Stimulated activated CD8-positive, alpha-beta memory T cell treated with anti-CD3 and anti-CD28 coated beads, Interleukin-4, amount 100 ng/mL, for 4 hours (primary cell): ENCODE results near the gene FASTK.
"Not testable (repeated sequence)": the region's sequence is repeated elsewhere in the genome, so short reads cannot be mapped to it uniquely, and the experiment has no call there.

Experiments used
- DNase-seq, 2 donors: peaks; one replicate each; pipeline ENCODE4 v3.0.0-alpha.2; 2020; ENCODE audit warnings: low read depth in 2 of 2, low spot score in 1 of 2

The FASTK gene

DNA sequence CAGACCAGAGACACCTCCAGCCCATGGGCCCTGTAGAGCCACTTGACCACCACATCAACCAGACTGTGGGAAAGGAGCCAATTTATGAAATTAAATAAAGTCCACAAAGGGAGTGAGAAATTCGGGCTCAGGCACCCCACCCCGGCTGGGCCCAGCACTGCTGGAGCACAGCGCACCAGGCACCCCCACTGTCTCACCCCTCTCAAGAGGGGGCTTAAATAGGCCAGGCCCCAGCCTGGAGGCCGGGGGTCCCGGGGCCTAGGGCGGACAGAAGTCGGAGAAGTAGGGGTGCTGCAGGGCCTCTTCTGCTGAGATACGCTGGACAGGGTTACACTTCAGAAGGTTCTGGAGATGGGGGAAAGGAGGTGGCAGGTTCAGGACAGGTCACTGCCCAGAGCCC is 26.9 kb downstream of the FASTK start:
- no peak for DNase-seq

DNA sequence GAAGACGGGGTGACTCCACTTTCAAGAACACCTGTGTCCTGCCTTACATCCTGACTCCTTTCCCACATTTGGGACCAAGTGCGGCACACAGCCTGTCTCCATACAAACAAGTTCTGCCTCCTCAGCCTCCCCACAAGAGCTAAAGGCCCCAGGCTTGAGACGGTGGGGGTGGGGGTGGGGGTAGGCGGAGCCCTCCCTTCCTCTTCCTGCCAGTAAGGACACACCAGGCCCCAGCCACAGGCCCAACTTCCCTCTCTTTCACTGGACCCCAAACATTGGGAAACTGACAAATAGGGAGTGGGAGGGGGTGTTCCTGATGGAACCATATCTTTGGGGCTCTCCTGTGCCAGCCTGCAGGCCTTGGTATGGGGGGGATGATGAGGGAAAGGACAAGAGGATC is 27.5 kb downstream of the FASTK start:
- DNase-seq, result no peak

DNA sequence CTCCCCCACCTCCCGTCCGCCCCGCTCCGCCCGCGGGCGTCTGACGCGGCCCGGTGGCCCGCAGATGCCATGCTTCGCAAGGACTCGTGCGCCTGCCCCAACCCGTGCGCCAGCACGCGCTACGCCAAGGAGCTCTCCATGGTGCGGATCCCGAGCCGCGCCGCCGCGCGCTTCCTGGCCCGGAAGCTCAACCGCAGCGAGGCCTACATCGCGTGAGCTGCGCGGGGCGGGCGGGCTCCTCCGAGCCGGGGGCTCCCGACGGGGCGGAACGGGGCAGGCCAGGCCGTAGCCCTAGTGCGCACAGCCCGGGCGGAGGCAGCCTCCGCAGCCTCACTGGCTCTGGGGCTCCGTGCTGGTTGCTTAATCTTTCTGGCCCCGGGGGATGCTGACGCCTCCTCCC is 29.5 kb downstream of the FASTK start:
- no peak for DNase-seq

DNA sequence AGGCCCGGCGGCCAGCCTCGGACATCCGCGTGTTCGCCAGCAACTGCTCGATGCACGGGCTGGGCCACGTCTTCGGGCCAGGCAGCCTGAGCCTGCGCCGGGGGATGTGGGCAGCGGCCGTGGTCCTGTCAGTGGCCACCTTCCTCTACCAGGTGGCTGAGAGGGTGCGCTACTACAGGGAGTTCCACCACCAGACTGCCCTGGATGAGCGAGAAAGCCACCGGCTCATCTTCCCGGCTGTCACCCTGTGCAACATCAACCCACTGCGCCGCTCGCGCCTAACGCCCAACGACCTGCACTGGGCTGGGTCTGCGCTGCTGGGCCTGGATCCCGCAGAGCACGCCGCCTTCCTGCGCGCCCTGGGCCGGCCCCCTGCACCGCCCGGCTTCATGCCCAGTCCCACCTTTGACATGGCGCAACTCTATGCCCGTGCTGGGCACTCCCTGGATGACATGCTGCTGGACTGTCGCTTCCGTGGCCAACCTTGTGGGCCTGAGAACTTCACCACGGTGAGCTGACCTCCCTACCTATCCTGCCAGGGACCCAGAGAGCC is 31.6 kb downstream of the FASTK start:
- no peak for DNase-seq

DNA sequence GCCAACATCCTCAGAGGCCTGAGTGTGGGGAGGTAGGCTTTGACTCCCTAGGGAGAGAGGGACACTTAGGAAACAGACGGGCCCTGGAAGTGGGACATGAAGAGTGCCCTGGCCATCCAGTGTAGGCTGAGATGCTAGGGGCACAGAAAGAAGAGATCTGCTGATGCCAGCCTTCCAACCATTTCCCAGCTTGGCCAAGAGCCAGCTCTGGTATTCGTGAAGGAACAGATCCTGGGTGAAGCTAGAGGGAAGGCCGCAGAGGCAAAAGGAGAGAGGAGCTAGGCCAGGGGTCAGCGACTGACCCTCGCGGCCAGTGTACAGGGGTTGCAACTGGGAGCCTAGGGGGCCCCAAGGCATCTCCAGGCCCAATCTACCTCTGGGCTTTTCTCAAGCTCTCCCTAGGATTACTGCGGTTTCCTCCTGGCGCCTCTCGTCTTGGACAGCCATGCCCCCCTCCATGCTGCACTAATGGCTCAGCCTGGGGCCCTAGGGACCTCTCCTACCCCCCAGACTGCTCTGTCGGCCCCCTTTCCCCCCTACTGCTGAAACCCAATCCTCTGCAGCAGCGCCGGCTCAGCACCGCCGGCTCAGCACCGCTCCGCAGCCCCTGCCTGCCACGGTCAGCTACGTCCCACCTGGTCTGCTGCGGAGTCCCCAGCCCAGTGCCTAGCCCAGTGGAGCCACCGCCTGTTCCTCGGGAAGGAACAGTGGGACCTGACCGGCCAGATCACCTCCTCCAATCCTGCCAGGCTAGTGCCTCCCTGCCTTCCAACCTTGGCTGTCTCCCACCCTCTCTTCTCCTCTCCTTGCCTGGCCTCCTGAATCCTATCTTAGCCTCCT is 32.4 kb downstream of the FASTK start, which contains the start of gene ASIC3:
Gene ASIC3, plus strand, starts transcription at position 556 of the 840 bp plus-strand sequence. CDS start 355 bp downstream, outside the sequence.
- DNase-seq, result no peak

DNA sequence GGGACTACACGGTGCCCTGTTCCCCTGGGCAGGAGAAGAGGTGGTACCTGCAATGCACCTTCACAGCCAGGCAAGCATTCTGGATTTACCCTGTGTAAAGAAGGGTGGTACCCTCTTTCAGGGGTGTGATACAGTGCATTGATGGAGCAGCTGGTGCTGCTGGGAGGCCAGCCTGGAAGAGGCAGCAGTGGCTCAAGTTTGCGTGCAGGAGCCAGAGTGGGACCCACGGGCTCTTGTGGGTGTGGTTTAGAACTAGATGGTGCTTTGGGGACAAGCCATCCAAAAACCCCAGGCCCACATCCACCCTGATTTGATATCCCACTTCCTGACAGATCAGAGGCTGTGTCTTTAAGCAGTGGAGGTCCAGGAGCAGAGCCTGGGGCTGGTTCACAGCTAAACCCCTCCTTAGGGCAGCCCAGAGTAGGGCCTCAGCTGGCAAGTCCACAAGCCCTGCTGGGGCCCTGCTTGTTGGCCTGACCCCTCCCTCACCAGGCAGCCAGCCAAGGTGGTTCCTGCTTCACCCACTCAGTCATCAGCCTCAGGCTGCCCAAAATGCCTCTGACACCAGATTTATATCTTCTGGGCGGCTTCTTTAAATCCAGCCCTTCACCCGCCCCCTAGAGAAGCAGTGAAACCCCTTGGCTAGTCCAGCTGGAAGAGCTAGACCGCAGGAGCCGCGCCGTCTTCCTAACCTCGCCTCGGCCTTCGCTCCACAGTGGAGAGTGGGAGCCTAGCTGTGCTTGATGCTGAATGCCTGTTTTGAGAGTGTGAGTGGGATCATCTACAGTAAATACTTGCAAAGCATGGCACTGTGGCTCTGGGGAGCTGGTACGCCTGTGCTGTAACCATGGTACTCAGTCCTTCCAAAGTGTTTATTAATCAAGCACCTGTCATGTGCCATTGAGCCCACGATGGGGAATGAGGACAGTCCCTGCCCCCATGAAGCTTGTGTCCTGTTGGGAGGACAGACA is 33.7 kb downstream of the FASTK start:
- DNase-seq, result no peak

DNA sequence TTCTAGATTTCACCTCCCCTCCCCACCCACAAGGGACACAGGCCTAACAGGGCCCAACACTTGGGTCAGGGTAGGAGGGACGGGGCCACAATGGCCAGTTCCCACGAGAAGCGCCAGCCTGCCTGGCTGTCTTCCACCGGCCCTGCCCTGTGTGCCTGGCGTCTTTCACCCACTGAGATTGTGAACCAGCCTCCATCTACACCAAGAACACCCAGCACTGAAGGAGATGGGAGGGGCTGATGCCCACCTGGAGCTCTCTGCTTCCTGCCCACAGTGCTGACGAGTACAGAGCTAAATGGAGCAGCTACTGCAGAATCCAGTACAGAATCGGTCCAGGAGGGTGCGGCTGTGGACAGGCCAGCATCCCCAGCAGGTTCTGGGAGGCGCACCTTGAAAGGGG is 34.6 kb downstream of the FASTK start:
- DNase-seq, result no peak

DNA sequence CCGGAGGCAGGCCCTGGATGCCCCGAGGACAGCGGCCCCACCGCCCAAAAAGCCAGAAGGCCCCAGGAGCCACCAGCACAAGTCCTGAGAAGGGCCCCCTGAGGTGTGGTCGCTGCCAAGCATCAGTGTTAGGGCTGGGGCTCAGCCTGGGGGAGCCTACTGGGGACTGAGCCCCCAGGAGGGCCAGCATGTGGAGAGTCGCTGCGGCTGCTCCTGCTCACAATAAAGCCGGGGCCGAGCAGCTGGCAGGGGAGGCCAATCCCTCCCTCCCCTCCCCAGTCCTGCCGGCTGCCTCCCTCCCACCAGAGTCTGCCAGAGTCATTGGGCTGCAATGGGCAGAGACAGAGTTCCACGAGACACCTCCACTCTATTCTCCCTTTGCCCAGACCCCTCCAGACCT is 35.3 kb downstream of the FASTK start:
- DNase-seq, result no peak

DNA sequence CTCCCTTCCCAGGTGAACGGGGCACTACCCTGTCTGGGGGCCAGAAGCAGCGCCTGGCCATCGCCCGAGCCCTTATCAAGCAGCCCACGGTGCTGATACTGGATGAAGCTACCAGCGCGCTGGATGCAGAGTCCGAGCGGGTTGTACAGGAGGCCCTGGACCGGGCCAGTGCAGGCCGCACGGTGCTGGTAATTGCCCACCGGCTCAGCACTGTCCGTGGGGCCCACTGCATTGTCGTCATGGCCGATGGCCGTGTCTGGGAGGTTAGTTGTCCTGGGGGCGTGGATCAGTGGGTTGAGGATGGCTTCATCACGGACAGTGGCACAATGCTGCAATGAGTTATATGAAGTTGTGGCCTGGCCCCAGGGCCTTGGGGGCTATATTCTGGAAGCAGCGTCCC is 36.6 kb downstream of the FASTK start:
- no peak for DNase-seq

DNA sequence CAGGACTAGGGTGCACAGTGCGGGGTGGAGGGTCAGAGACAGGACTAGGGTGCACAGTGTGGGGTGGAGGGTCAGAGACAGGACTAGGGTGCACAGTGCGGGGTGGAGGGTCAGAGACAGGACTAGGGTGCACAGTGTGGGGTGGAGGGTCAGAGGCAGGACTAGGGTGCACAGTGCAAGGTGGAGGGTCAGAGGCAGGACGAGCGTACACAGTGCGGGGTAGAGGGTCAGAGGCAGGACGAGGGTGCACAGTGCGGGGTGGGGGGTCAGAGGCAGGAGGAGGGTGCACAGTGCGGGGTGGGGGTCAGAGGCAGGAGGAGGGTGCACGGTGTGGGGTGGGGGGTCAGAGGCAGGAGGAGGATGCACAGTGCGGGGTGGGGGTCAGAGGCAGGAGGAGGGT is 37.2 kb downstream of the FASTK start:
- DNase-seq, result not testable (repeated sequence)

DNA sequence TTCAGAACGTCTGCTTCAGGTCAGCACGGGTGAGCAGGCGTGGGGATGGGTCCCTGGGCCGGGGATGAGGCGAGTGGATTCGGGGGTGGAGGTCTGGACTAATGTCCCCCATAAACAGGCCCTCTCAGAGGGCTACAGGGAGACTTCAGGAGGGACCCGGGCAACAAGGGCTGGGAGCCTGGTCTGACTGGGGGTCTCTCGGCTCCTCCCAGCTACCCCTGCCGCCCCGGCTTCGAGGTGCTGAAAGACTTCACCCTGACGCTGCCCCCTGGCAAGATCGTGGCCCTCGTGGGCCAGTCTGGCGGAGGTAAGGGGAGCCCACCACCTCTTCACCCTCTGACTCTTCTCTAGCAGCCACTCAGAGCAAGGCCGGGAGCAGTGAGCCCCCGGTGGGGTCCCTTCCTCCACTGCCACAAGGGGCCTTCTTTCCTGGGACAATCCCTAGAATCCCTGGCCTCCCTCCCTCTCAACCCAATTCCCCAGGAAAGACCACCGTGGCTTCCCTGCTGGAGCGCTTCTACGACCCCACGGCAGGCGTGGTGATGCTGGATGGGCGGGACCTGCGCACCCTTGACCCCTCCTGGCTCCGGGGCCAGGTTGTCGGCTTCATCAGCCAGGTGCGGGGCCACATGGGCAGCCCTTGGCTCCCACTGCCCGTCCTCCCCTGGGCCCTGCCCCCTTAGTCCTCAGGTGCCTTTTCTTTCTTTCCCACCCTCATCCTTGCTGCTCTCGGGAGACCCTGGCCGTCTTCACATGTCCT is 39.8 kb downstream of the FASTK start:
- no peak for DNase-seq

DNA sequence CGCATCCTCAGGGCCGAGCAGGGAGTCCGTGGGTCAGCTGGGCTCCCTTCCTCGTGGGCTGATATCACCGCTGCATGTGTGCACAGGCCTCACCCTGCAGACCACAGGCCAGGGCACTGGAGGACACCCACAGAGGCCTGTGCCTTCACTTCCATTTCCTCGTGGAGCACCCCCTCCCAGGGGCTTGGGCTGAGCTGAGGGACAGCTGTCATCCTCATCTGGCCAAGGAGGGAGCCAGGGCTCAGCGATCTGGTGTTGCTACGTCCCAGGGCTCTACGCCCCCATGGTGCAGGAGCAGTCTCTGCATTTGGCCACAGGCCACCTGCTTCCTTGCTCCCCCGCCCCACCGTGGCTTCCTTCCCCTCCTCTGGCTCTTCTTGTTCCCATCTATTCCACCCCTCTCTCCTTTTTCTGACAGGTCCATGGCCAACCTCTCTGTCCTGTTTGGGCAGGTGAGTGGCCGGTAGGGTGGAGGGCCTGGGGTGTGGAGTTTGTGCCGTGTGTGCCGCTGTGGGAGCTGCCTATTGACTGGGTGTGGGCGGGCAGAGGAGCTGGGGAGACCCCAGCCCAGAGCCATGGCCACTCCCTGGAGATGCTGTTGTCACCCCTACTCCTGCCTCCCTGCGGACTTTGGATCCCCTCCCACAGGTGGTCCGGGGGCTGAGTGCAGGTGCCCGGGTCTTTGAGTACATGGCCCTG is 40.6 kb downstream of the FASTK start:
- no peak for DNase-seq

DNA sequence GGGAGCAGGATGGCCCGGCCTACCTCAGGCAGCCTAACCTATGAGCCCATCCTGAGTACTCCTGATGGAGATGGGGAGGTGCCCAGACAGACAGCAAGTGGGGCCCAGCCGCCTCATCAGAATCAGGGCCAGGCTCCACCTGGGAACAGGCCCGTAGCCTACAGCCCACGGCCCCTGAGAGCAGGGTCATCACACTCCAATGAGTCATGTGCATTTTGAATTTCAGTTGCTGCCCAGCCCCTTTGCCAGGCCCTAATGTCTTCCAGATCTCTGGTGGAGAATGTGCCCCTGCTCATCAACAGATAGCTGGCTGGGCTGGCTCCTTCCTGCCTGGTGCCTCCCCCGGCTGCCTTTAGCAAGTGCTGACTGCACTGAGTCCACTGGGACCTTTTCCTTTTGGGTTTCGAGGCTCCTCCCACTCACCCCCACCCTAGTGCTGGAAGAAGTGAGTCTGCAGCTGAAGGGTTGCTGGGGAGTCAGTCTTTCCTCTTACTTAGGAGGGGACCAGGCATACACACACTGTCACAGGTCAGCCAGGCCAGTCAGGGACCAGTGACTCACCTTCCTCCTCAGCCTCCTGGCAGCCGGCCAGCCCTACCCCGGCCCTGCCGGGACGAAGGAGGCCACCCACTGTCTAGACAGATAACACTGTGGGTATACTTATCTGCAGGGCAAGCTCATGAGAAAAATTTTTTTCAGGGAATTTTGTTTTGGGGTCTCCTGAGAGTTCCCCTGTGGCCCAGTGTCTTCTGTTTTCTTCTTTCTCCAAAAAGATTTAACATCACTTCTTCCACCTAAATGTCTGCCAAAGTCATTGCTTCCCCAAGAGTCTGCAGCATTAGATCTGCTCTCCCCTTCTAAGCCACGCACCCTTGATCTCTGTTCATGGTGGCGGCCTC is 41.4 kb downstream of the FASTK start:
- DNase-seq, result peak in 1 of 2 donors; percentile 66

DNA sequence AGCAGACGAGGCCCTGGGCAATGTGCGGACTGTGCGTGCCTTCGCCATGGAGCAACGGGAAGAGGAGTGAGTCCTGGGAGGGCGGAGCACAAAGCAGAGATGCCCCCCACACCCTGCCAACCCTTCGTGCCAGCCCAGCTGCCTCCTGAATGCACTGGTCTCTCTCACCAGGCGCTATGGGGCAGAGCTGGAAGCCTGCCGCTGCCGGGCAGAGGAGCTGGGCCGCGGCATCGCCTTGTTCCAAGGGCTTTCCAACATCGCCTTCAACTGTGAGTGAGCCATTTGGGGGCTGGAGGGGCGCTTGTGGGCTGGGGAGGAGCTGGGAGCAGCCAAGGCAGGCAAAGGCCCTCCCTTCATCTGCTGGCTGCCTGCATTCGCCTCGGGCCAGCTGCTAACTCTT is 44.7 kb downstream of the FASTK start:
- no peak for DNase-seq

DNA sequence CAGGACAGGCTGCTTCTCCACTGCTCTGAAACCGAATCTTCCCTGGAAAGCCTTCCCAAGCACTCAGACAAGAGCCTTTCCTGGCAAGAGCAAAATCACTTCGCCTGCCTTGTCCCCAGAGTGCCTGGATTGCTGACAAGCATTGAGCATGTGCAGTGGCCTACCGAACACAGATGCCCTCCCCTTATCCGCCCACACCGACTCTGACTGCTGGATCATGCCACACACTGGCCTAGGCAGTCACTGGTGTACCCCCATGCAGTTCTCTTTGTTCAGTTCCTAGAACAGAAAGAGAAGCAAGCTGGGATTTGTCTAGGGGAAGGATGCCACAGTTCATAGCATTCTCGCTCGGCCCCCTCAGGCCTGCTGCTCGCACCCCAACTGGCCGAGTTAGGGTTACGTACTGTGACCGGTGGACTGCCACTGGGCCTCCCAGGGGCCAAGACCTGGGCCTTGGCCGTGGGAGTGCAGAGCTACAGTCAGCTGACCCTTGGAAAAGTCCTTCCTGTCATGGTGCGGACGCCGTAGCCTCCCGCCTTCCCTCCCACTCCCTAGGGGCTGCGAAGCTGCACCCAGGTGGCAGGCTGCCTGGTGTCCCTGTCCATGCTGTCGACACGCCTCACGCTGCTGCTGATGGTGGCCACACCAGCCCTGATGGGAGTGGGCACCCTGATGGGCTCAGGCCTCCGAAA is 45.4 kb downstream of the FASTK start:
- DNase-seq, result no peak

DNA sequence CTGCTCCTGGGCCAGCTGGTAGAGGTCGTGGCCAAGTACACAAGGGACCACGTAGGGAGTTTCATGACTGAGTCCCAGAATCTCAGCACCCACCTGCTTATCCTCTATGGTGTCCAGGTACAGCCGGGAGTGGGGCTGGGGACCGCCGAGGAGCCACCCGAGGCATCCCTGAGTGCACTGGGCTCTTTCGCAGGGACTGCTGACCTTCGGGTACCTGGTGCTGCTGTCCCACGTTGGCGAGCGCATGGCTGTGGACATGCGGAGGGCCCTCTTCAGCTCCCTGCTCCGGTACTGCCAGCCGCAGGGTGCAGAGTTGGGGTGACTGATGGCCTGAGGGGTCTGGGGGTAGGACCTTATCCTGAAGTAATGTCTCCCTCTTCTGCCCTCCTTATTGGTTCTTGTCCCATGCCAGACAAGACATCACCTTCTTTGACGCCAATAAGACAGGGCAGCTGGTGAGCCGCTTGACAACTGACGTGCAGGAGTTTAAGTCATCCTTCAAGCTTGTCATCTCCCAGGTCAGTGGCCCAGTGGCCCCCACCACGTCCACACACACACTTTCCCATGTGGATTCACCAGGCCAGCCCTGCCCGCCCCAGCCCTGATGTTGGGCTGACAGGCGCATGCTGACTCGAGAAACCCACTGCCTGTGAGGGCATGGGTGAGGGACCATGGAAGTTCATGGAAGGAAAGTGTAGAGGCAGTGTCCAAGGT is 46.1 kb downstream of the FASTK start:
- DNase-seq, result no peak

DNA sequence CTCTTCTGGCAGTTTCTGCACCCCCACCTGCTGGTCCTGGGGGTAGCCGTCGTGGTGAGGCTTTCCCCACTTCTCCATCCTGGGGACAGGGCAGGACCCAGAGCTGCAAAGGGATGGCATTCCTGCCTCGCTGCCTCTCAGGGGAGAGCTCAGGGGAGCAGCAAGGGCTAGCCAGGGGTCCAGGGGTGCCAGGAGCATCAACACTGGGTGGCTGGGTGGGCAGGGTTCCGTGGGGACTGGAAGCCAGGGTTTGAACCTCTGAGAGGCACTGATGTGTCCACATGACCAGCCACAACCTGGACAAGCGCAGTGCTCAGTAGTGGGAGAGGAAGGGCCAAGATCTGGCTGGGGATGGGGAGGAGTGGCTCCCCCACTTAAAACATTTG is 46.8 kb downstream of the FASTK start:
- no peak for DNase-seq
